NB4 (cell line): Measurements from ENCODE around the gene BDKRB2.

Experiments used
- CTCF ChIP-seq: IDR thresholded peaks from one replicate; pipeline ENCODE4 v1.5.1; 2012; ENCODE audit warnings: low read depth, low read length
- MYC ChIP-seq: IDR thresholded peaks from 2 replicates; pipeline ENCODE4 v1.6.1; 2011; ENCODE audit warnings: low read depth, low read length
- POLR2A ChIP-seq: IDR thresholded peaks from 2 replicates; pipeline ENCODE4 v1.6.1; 2011; ENCODE audit warnings: mild to moderate bottlenecking; ENCODE audit not compliant: insufficient read length; ENCODE audit errors: extremely low read depth
- TF ChIP-seq, protein P1 (sequence below): IDR thresholded peaks from 2 replicates; pipeline ENCODE4 v1.6.1; 2011; ENCODE audit warnings: low read depth, low read length

GRCh38 chr14:96191353-96191752 lies 13.3 kb upstream of the BDKRB2 start:
- TF ChIP-seq CTCF, result no peak
- no peak for TF ChIP-seq POLR2A
- no peak for TF ChIP-seq MYC
- TF ChIP-seq, protein P1, sequence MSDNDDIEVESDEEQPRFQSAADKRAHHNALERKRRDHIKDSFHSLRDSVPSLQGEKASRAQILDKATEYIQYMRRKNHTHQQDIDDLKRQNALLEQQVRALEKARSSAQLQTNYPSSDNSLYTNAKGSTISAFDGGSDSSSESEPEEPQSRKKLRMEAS, result no peak
